Measurements from ENCODE around the gene NPPB. TPM values are rescaled to one million over a fixed set of nuclear protein-coding genes. Genes with fewer than 3 reads are reported as not detected.
A peak's percentile ranks its signal among the peaks of the same experiment; 100 is the strongest.

NPPB gene
- total and polyA plus RNA-seq, 2 donors (not counting 1 experiment from before 2014, with no cell fraction given) = not detected

DNA sequence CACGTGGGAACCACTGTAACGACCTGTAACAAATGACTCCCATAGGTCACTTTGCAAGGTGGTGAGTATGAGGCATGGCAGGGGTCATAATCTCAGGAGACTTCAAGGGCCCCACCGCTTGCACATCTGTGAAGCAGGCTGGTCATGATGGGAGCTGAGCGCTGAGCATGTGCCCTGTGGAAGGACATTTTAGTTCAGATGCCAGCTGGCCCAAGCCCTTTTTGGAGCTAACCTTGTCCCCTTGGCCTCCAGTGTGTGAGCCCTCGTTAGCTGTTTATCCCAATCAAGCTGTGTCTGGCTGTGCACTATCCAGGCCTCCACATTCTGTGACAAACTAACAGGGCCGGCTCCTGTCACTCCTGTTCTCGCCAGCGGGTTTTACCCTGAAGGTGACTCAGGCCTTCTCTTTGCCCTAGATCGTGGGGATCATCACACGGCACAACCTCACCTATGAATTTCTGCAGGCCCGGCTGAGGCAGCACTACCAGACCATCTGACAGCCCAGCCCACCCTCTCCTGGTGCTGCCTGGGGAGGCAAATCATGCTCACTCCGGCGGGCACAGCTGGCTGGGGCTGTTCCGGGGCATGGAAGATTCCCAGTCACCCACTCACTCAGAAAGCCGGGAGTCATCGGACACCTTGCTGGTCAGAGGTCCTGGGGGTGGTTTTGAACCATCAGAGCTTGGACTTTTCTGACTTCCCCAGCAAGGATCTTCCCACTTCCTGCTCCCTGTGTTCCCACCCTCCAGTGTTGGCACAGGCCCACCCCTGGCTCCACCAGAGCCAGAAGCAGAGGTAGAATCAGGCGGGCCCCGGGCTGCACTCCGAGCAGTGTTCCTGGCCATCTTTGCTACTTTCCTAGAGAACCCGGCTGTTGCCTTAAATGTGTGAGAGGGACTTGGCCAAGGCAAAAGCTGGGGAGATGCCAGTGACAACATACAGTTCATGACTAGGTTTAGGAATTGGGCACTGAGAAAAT is 18.7 kb downstream of the NPPB start:
- Histone ChIP-seq H3K27ac (ENCODE audit: insufficient read depth, low read length) (no peak overlapping the region), H3K4me2 (ENCODE audit: extremely low read depth, insufficient read depth, low read length) (no peak overlapping the region), H3K79me2 (ENCODE audit: control insufficient read depth, insufficient read depth, low read length) (no peaks in the 10 kb centered on the region), H3K9me3 (ENCODE audit: control insufficient read depth, insufficient read depth, low read depth, low read length) (no peaks in the 10 kb centered on the region), H3K36me3 (ENCODE audit: control insufficient read depth, insufficient read depth, low read length) (peaks cover 40% of the 10 kb centered on the region), H4K20me1 (ENCODE audit: control insufficient read depth, extremely low read depth, insufficient read depth, low read length) (no peaks in the 10 kb centered on the region), H3K4me3 (replicated peaks in 1 of 4; ENCODE audit: control extremely low read depth in 1 of 4, insufficient read depth in 1 of 4, low read depth in 3 of 4, low read length in 4 of 4) (no peak overlapping the region), H3K9ac (ENCODE audit: insufficient read depth, low read length) (no peak overlapping the region), H3K4me1 (ENCODE audit: control insufficient read depth, extremely low read depth, insufficient read depth, low read length) (no peaks in the 10 kb centered on the region), H3K27me3 (ENCODE audit: control insufficient read depth, insufficient read depth, low read length) (no peaks in the 10 kb centered on the region), H2AFZ (ENCODE audit: low read length) (no peak overlapping the region)
- TF ChIP-seq, protein P1, sequence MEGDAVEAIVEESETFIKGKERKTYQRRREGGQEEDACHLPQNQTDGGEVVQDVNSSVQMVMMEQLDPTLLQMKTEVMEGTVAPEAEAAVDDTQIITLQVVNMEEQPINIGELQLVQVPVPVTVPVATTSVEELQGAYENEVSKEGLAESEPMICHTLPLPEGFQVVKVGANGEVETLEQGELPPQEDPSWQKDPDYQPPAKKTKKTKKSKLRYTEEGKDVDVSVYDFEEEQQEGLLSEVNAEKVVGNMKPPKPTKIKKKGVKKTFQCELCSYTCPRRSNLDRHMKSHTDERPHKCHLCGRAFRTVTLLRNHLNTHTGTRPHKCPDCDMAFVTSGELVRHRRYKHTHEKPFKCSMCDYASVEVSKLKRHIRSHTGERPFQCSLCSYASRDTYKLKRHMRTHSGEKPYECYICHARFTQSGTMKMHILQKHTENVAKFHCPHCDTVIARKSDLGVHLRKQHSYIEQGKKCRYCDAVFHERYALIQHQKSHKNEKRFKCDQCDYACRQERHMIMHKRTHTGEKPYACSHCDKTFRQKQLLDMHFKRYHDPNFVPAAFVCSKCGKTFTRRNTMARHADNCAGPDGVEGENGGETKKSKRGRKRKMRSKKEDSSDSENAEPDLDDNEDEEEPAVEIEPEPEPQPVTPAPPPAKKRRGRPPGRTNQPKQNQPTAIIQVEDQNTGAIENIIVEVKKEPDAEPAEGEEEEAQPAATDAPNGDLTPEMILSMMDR (conservative IDR thresholded peaks at IDR 0.05 in 1 of 2, IDR thresholded peaks at IDR 0.05 in 1 of 2; ENCODE audit: low read depth in 1 of 2, low read length in 2 of 2) = no peak
- TF ChIP-seq EZH2 (IDR thresholded peaks at IDR 0.05; ENCODE audit: low read length, missing control alignments) = no peak
- no peak for DNase-seq (ENCODE audit: low read depth in 2 of 2)

- H3K36me3 ChIP-seq (ENCODE audit: control insufficient read depth, insufficient read depth, low read length) = peaks cover 52% of the 10 kb centered on the region
- H3K4me3 ChIP-seq (replicated peaks in 1 of 4; ENCODE audit: control extremely low read depth in 1 of 4, insufficient read depth in 1 of 4, low read depth in 3 of 4, low read length in 4 of 4) = no peak overlapping the region
- no peaks in the 10 kb centered on the region for H3K79me2 ChIP-seq (ENCODE audit: control insufficient read depth, insufficient read depth, low read length)
- no peaks in the 10 kb centered on the region for H3K4me1 ChIP-seq (ENCODE audit: control insufficient read depth, extremely low read depth, insufficient read depth, low read length)
- H3K27ac ChIP-seq (ENCODE audit: insufficient read depth, low read length) = no peak overlapping the region
- H3K4me2 ChIP-seq (ENCODE audit: extremely low read depth, insufficient read depth, low read length) = no peak overlapping the region
- no peak overlapping the region for H2AFZ ChIP-seq (ENCODE audit: low read length)
- H3K27me3 ChIP-seq (ENCODE audit: control insufficient read depth, insufficient read depth, low read length) = no peaks in the 10 kb centered on the region
- TF ChIP-seq, protein P1 (conservative IDR thresholded peaks at IDR 0.05 in 1 of 2, IDR thresholded peaks at IDR 0.05 in 1 of 2; ENCODE audit: low read depth in 1 of 2, low read length in 2 of 2) = peak; percentile 98 to 99
- no peak for TF ChIP-seq EZH2 (IDR thresholded peaks at IDR 0.05; ENCODE audit: low read length, missing control alignments)
- H3K9ac ChIP-seq (ENCODE audit: insufficient read depth, low read length) = no peak overlapping the region
- peak; percentile 20 to 54 for DNase-seq (ENCODE audit: low read depth in 2 of 2)
- no peaks in the 10 kb centered on the region for H3K9me3 ChIP-seq (ENCODE audit: control insufficient read depth, insufficient read depth, low read depth, low read length)
- H4K20me1 ChIP-seq (ENCODE audit: control insufficient read depth, extremely low read depth, insufficient read depth, low read length) = no peaks in the 10 kb centered on the region
Measured at GRCh38 chr1:11838349-11839272, 20.1 kb downstream of the NPPB start.

Data from fibroblast of lung (primary cell).